OCI-LY3 (cell line): Measurements from ENCODE around the gene WSB1.

Source experiments
- CTCF ChIP-seq: fragments of 200-600, 300-600 bp; sonication (generic); IDR thresholded peaks from 2 replicates; pipeline ENCODE4 v1.5.1; 2014; ENCODE audit warnings: antibody characterized with exemption, low read length, low read depth
- EZH2phosphoT487 ChIP-seq: fragments of 200-600 bp; shearing (Covaris generic); IDR thresholded peaks from 2 replicates; pipeline ENCODE4 v1.6.1; 2018; ENCODE audit warnings: antibody characterized with exemption, mixed run types, low read depth

- no peak for TF ChIP-seq CTCF
- no peak for TF ChIP-seq EZH2phosphoT487
Measured at GRCh38 chr17:27268394-27269085, 25.4 kb upstream of the WSB1 start.
